ENCODE measurements around the gene PPP2R5E.

- TF ChIP-seq CTCF (IDR thresholded peaks at IDR 0.05) = no peak
- no peak for TF ChIP-seq POLR2A (IDR thresholded peaks at IDR 0.05)
These were observed 18.5 kb downstream of the PPP2R5E start for GRCh38 chr14:63524537-63525155.

All from testis (tissue), 2 donors.